Measurements from ENCODE around the gene CFAP107. TPM values are rescaled to one million over a fixed set of nuclear protein-coding genes. Genes with fewer than 3 reads are reported as not detected.

Gene CFAP107
- total RNA-seq, 1 donor from 2014 or later, result not detected

- no peaks in the 10 kb centered on the region for H3K4me1 ChIP-seq (ENCODE audit: insufficient read depth, low read length)
- H3K4me1 Mint-ChIP-seq (ENCODE audit: low read depth, unreplicated experiment), result peaks cover 11% of the 10 kb centered on the region
- H3K27me3 Mint-ChIP-seq (ENCODE audit: low read depth, unreplicated experiment), result peaks cover 2% of the 10 kb centered on the region
- H3K27ac Mint-ChIP-seq (ENCODE audit: unreplicated experiment), result no peak overlapping the region
- H3K27me3 ChIP-seq (ENCODE audit: insufficient read depth, low read length), result no peaks in the 10 kb centered on the region
- H3K4me2 ChIP-seq (ENCODE audit: low read length), result no peak overlapping the region
- no peaks in the 10 kb centered on the region for H3K79me2 ChIP-seq (ENCODE audit: insufficient read depth, low read length)
- H3K36me3 Mint-ChIP-seq (ENCODE audit: low read depth, unreplicated experiment), result no peaks in the 10 kb centered on the region
- DNase-seq (ENCODE audit: low read depth) (no peak), FAIRE-seq (no peak)
- no peaks in the 10 kb centered on the region for H3K9me3 Mint-ChIP-seq (ENCODE audit: unreplicated experiment)
- no peaks in the 10 kb centered on the region for H3K9me3 ChIP-seq (ENCODE audit: insufficient read depth, low read depth, low read length)
- TF ChIP-seq CTCF (IDR thresholded peaks at IDR 0.05; ENCODE audit: insufficient read depth, low read depth, low read length), result no peak
- TF ChIP-seq EZH2 (IDR thresholded peaks at IDR 0.05; ENCODE audit: insufficient read depth, low read length), result no peak
- H3K36me3 ChIP-seq (ENCODE audit: insufficient read depth, low read length), result no peaks in the 10 kb centered on the region
- no peak overlapping the region for H2AFZ ChIP-seq (ENCODE audit: low read depth, low read length)
- H3K27ac ChIP-seq (ENCODE audit: low read depth, low read length), result no peak overlapping the region
- no peak overlapping the region for H3K4me3 ChIP-seq (ENCODE audit: insufficient read depth, low read depth, low read length)
- H3K9ac ChIP-seq (ENCODE audit: low read length), result no peak overlapping the region
- H3K4me3 Mint-ChIP-seq (ENCODE audit: unreplicated experiment), result no peak overlapping the region
- H4K20me1 ChIP-seq (ENCODE audit: insufficient read depth, low read length), result no peaks in the 10 kb centered on the region
Measured at GRCh38 chr1:12714710-12715475, 31.1 kb upstream of the CFAP107 start.

- Mint-ChIP-seq H3K4me1 (ENCODE audit: low read depth, unreplicated experiment) (peaks cover 10% of the 10 kb centered on the region), H3K27ac (ENCODE audit: unreplicated experiment) (no peak within 1 kb of the TSS), H3K36me3 (ENCODE audit: low read depth, unreplicated experiment) (no peaks in the 10 kb centered on the region), H3K4me3 (ENCODE audit: unreplicated experiment) (no peak within 1 kb of the TSS), H3K27me3 (ENCODE audit: low read depth, unreplicated experiment) (peaks cover 5% of the 10 kb centered on the region), H3K9me3 (ENCODE audit: unreplicated experiment) (no peaks in the 10 kb centered on the region)
- H3K4me3 ChIP-seq (ENCODE audit: insufficient read depth, low read depth, low read length), result no peak within 1 kb of the TSS
- TF ChIP-seq CTCF (IDR thresholded peaks at IDR 0.05; ENCODE audit: insufficient read depth, low read depth, low read length), result no peak
- TF ChIP-seq EZH2 (IDR thresholded peaks at IDR 0.05; ENCODE audit: insufficient read depth, low read length), result no peak
- H3K36me3 ChIP-seq (ENCODE audit: insufficient read depth, low read length), result no peaks in the 10 kb centered on the region
- H3K4me1 ChIP-seq (ENCODE audit: insufficient read depth, low read length), result no peaks in the 10 kb centered on the region
- H3K27ac ChIP-seq (ENCODE audit: low read depth, low read length), result no peak within 1 kb of the TSS
- no peaks in the 10 kb centered on the region for H3K27me3 ChIP-seq (ENCODE audit: insufficient read depth, low read length)
- H3K4me2 ChIP-seq (ENCODE audit: low read length), result no peak within 1 kb of the TSS
- H4K20me1 ChIP-seq (ENCODE audit: insufficient read depth, low read length), result no peaks in the 10 kb centered on the region
- H3K9ac ChIP-seq (ENCODE audit: low read length), result no peak within 1 kb of the TSS
- no peaks in the 10 kb centered on the region for H3K9me3 ChIP-seq (ENCODE audit: insufficient read depth, low read depth, low read length)
- H3K79me2 ChIP-seq (ENCODE audit: insufficient read depth, low read length), result no peaks in the 10 kb centered on the region
- FAIRE-seq (no peak), DNase-seq (ENCODE audit: low read depth) (no peak)
- no peak within 1 kb of the TSS for H2AFZ ChIP-seq (ENCODE audit: low read depth, low read length)
Measured at GRCh38 chr1:12715896-12716437, 30.0 kb upstream of the CFAP107 start, which contains the start of gene AADACL3. Gene AADACL3 (plus strand): TSS chr1:12716110. CDS start chr1:12716177, 67 bp downstream.

Measured in astrocyte (in vitro differentiated cells and primary cell).